Mammary epithelial cell (primary cell): ENCODE results near the gene IGF2.

ENCODE experiments used
- CTCF ChIP-seq, 2 donors: IDR thresholded peaks in 1 of 2; conservative IDR thresholded peaks in 1 of 2; 2 replicates each; pipeline ENCODE4 v1.5.1; 2011 to 2012; ENCODE audit warnings: inconsistent platforms in 2 of 2, low read length in 2 of 2, mild to moderate bottlenecking in 2 of 2, control low read depth in 1 of 2, low read depth in 1 of 2; ENCODE audit not compliant: insufficient read depth in 1 of 2; ENCODE audit errors: extremely low read depth in 1 of 2
- EZH2 ChIP-seq: IDR thresholded peaks from 2 replicates; pipeline ENCODE4 v1.6.1; 2012; ENCODE audit warnings: low read length, inconsistent platforms, borderline replicate concordance

GRCh38 chr11:2134022-2135010, 4.9 kb downstream of the IGF2 start:
- TF ChIP-seq CTCF (conservative IDR thresholded peaks at IDR 0.05 in 1 of 2, IDR thresholded peaks at IDR 0.05 in 1 of 2; ENCODE audit: extremely low read depth in 1 of 2, insufficient read depth in 1 of 2, low read depth in 1 of 2, low read length in 2 of 2): no peak
- TF ChIP-seq EZH2: no peak
